Trophoblast cell (in vitro differentiated cells and primary cell): ENCODE data around the gene PRM3.

ENCODE experiments used
- DNase-seq, 2 donors: peaks; one replicate each; pipeline ENCODE4 v3.0.0-alpha.2; 2016
- H2AFZ ChIP-seq: 2 replicates; pipeline ENCODE4 v1.6.1; 2013; ENCODE audit warnings: low read length, moderate library complexity, mild to moderate bottlenecking; ENCODE audit not compliant: insufficient read depth, poor library complexity
- H2AK5ac ChIP-seq: 2 replicates; pipeline ENCODE4 v1.6.1; 2013; ENCODE audit warnings: mild to moderate bottlenecking, low read length
- H2BK120ac ChIP-seq: 2 replicates; pipeline ENCODE4 v1.6.1; 2013; ENCODE audit warnings: low read length, mild to moderate bottlenecking, moderate library complexity; ENCODE audit not compliant: insufficient read depth, poor library complexity
- H2BK12ac ChIP-seq: 2 replicates; pipeline ENCODE4 v1.6.1; 2013; ENCODE audit warnings: mild to moderate bottlenecking, low read length, moderate library complexity
- H2BK5ac ChIP-seq: 2 replicates; pipeline ENCODE4 v1.6.1; 2013; ENCODE audit warnings: low read length, low read depth, moderate library complexity, mild to moderate bottlenecking; ENCODE audit not compliant: poor library complexity
- H3K14ac ChIP-seq: 2 replicates; pipeline ENCODE4 v1.6.1; 2013; ENCODE audit warnings: mild to moderate bottlenecking, low read length
- H3K18ac ChIP-seq: 2 replicates; pipeline ENCODE4 v1.6.1; 2013; ENCODE audit warnings: mild to moderate bottlenecking, low read length
- H3K23ac ChIP-seq: 2 replicates; pipeline ENCODE4 v1.6.1; 2013; ENCODE audit warnings: low read length
- H3K27ac ChIP-seq: 2 replicates; pipeline ENCODE4 v1.5.1; 2013; ENCODE audit warnings: low read depth, mild to moderate bottlenecking, inconsistent platforms, low read length, moderate library complexity
- H3K27me3 ChIP-seq: 2 replicates; pipeline ENCODE4 v1.6.1; 2013; ENCODE audit warnings: inconsistent platforms, mild to moderate bottlenecking, low read length, moderate library complexity; ENCODE audit not compliant: insufficient read depth
- H3K36me3 ChIP-seq, 2 experiments: 1 replicate in 1 of 2; 2 replicates in 1 of 2; pipeline ENCODE4 v1.6.1; 2013; ENCODE audit warnings: low read length in 2 of 2, mild to moderate bottlenecking in 2 of 2, moderate library complexity in 1 of 2; ENCODE audit not compliant: insufficient read depth in 2 of 2, control insufficient read depth in 1 of 2
- H3K4ac ChIP-seq: 2 replicates; pipeline ENCODE4 v1.6.1; 2013; ENCODE audit warnings: low read depth, mild to moderate bottlenecking, low read length, moderate library complexity
- H3K4me1 ChIP-seq, 2 experiments: 1 replicate in 1 of 2; 2 replicates in 1 of 2; pipeline ENCODE4 v1.6.1; 2013; ENCODE audit warnings: low read length in 2 of 2, mild to moderate bottlenecking in 2 of 2, moderate library complexity in 1 of 2; ENCODE audit not compliant: insufficient read depth in 2 of 2, control insufficient read depth in 1 of 2
- H3K4me2 ChIP-seq: 2 replicates; pipeline ENCODE4 v1.6.1; 2013; ENCODE audit warnings: inconsistent platforms, mild to moderate bottlenecking, low read length, moderate library complexity
- H3K4me3 ChIP-seq: 2 replicates; pipeline ENCODE4 v1.5.1; 2013; ENCODE audit warnings: mild to moderate bottlenecking, low read depth, low read length, inconsistent platforms
- H3K79me1 ChIP-seq: one replicate; pipeline ENCODE4 v1.6.1; 2013; ENCODE audit warnings: low read length
- H3K79me2 ChIP-seq: 2 replicates; pipeline ENCODE4 v1.6.1; 2013; ENCODE audit warnings: low read length, mild to moderate bottlenecking; ENCODE audit not compliant: control insufficient read depth, insufficient read depth, poor library complexity
- H3K9ac ChIP-seq: 2 replicates; pipeline ENCODE4 v1.6.1; 2013; ENCODE audit warnings: mild to moderate bottlenecking, low read length
- H3K9me3 ChIP-seq: 2 replicates; pipeline ENCODE4 v1.6.1; 2013; ENCODE audit warnings: low read depth, mild to moderate bottlenecking, control low read depth, inconsistent platforms, low read length; ENCODE audit not compliant: insufficient read depth
- H4K12ac ChIP-seq: 2 replicates; pipeline ENCODE4 v1.6.1; 2013; ENCODE audit warnings: low read depth, mild to moderate bottlenecking, low read length, moderate library complexity
- H4K8ac ChIP-seq: 2 replicates; pipeline ENCODE4 v1.6.1; 2013; ENCODE audit warnings: low read depth, mild to moderate bottlenecking, low read length, moderate library complexity
- H4K91ac ChIP-seq: one replicate; pipeline ENCODE4 v1.6.1; 2013; ENCODE audit warnings: low read depth, mild to moderate bottlenecking, low read length, moderate library complexity
- WGBS: extraction: QIAGEN DNeasy Blood & Tissue Kit; methylation state at CpG from one replicate; pipeline ENCODE4 v1.1.7; 2013; ENCODE audit warnings: missing lambda C conversion rate; ENCODE audit not compliant: insufficient read length, insufficient coverage; ENCODE audit errors: extremely low coverage; 5-methylcytosine and 5-hydroxymethylcytosine counted together

PRM3 gene

DNA sequence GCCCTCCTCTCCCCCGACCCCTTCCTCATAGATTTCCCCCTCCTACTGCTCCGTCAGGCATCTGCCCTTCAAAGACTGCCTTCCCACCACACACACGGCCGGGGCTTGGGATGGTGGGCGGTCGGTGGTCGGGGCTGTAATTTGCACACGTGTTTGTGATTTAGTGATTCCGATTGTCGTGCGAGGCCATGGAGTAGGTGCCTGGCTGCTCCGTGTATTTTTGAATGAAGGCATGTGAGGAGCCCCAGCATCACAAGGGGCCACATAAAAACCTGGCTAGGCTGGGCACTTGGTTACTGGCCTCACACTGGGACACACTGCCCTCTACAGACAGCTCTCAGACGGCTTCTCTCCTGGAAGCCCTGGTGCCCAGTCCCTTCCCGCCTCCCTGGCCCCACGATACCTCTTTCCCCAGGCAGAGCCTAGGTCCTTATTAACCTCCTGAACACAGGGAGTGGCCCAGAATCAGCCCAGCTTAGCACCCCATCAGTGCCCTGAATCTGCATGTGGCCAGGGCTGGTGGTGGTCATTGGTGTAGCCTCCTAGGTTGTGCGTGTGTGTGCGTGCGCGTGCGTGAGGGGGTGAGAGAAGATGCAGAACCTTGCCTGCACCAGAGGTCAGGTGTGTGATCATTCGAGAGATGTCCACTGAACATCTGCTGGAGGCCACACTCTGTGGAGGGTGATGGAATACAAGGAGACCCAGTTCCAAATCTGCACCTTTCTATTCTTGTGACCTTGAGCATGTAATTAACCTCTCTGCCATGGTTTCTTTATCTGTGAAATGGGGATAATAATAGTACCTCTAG lies 16.1 kb downstream of the PRM3 start:
- Histone ChIP-seq H3K23ac (no peak overlapping the region), H4K12ac (peak overlapping the region; percentile 39), H3K4me3 (peak overlapping the region; percentile 16), H3K36me3 (peaks cover 4 to 8% of the 10 kb centered on the region in 2 experiments), H3K4me1 (peaks cover 26 to 36% of the 10 kb centered on the region in 2 experiments), H3K79me2 (peaks cover 18% of the 10 kb centered on the region), H3K4me2 (peak overlapping the region; percentile 93), H2BK12ac (peak overlapping the region; percentile 73), H3K14ac (peak overlapping the region; percentile 48), H4K8ac (peak overlapping the region; percentile 75), H3K4ac (peak overlapping the region; percentile 14), H3K27me3 (no peaks in the 10 kb centered on the region), H3K9ac (peak overlapping the region; percentile 16), H2AK5ac (peak overlapping the region; percentile 3), H3K18ac (peak overlapping the region; percentile 84), H3K27ac (no peak overlapping the region), H2BK120ac (peak overlapping the region; percentile 75), H3K9me3 (peaks cover 2% of the 10 kb centered on the region), H4K91ac (peak overlapping the region; percentile 91), H2AFZ (no peak overlapping the region), H2BK5ac (no peak overlapping the region), H3K79me1 (peaks cover 25% of the 10 kb centered on the region)
- WGBS = no CpG with 5 or more reads among the region's 21 CpGs
- peak; percentile 55 to 74 for DNase-seq

GRCh38 chr16:11256661-11257130 lies 16.7 kb downstream of the PRM3 start:
- Histone ChIP-seq H4K8ac (peak overlapping the region; percentile 75), H3K27me3 (no peaks in the 10 kb centered on the region), H2BK120ac (peak overlapping the region; percentile 75), H4K12ac (peak overlapping the region; percentile 39), H3K23ac (no peak overlapping the region), H2AFZ (peak overlapping the region; percentile 48), H3K4ac (peak overlapping the region; percentile 49), H2AK5ac (no peak overlapping the region), H3K79me2 (peaks cover 18% of the 10 kb centered on the region), H3K4me2 (peak overlapping the region; percentile 93), H3K9me3 (peaks cover 2% of the 10 kb centered on the region), H3K36me3 (peaks cover 4 to 8% of the 10 kb centered on the region in 2 experiments), H3K79me1 (peaks cover 25% of the 10 kb centered on the region), H2BK12ac (peak overlapping the region; percentile 73), H3K14ac (peak overlapping the region; percentile 48), H3K4me1 (peaks cover 23 to 33% of the 10 kb centered on the region in 2 experiments), H4K91ac (peak overlapping the region; percentile 91), H2BK5ac (peak overlapping the region; percentile 81), H3K4me3 (peak overlapping the region; percentile 69), H3K27ac (peak overlapping the region; percentile 79), H3K9ac (peak overlapping the region; percentile 16), H3K18ac (peak overlapping the region; percentile 84)
- peak; percentile 50 to 71 for DNase-seq
- no CpG with 5 or more reads among the region's 32 CpGs for WGBS

- H4K8ac ChIP-seq = peak within 1 kb of the TSS; percentile 75
- peak within 1 kb of the TSS; percentile 93 for H3K4me2 ChIP-seq
- peak within 1 kb of the TSS; percentile 91 for H4K91ac ChIP-seq
- peak within 1 kb of the TSS; percentile 73 for H3K4ac ChIP-seq
- peak within 1 kb of the TSS; percentile 39 for H4K12ac ChIP-seq
- H2BK5ac ChIP-seq = peak within 1 kb of the TSS; percentile 87
- H2AK5ac ChIP-seq = peak within 1 kb of the TSS; percentile 44
- peak within 1 kb of the TSS; percentile 86 for H3K4me3 ChIP-seq
- DNase-seq = peak; percentile 83 to 92
- peak within 1 kb of the TSS; percentile 73 for H2BK12ac ChIP-seq
- H3K9me3 ChIP-seq = peaks cover 2% of the 10 kb centered on the region
- H3K36me3 ChIP-seq = peaks cover 4 to 8% of the 10 kb centered on the region in 2 experiments
- peak within 1 kb of the TSS; percentile 79 for H3K27ac ChIP-seq
- peak within 1 kb of the TSS; percentile 84 for H3K14ac ChIP-seq
- H3K27me3 ChIP-seq = no peaks in the 10 kb centered on the region
- peak within 1 kb of the TSS; percentile 78 for H3K9ac ChIP-seq
- no peak within 1 kb of the TSS for H3K23ac ChIP-seq
- H3K79me1 ChIP-seq = peaks cover 23% of the 10 kb centered on the region
- peaks cover 21 to 31% of the 10 kb centered on the region in 2 experiments for H3K4me1 ChIP-seq
- no CpG with 5 or more reads among the region's 100 CpGs for WGBS
- H2BK120ac ChIP-seq = peak within 1 kb of the TSS; percentile 75
- peak within 1 kb of the TSS; percentile 56 for H2AFZ ChIP-seq
- H3K79me2 ChIP-seq = peaks cover 18% of the 10 kb centered on the region
- peak within 1 kb of the TSS; percentile 84 for H3K18ac ChIP-seq
Observed at GRCh38 chr16:11255737-11256660, 17.4 kb downstream of the PRM3 start, which contains the start of gene SOCS1. Gene SOCS1 (minus strand): TSS chr16:11256204. CDS start chr16:11255478, 726 bp downstream.
